Adrenal gland (tissue), 12 donors: Measurements from ENCODE around the gene SMTNL1. TPM values are rescaled to one million over a fixed set of nuclear protein-coding genes. Genes with fewer than 3 reads are reported as not detected.

Experiments
- DNase-seq, 7 donors: peaks; one replicate each; pipeline ENCODE4 v3.0.0-alpha.2; 2019 to 2020
- H3K27ac ChIP-seq, 5 donors: fragments of 200-600 bp; sonication (generic) in 4 of 5; 1 replicate in 3 of 5; 2 replicates in 2 of 5; pipeline versions ENCODE4 v1.5.1 to v1.8.0; 2016 to 2020; ENCODE audit warnings: mild to moderate bottlenecking in 1 of 5
- H3K27me3 ChIP-seq: fragments of 200-600 bp; 2 replicates; pipeline ENCODE4 v1.8.0; 2021
- H3K36me3 ChIP-seq, 2 donors: fragments of 200-600 bp; replicated peaks in 1 of 2; 1 replicate in 1 of 2; 2 replicates in 1 of 2; pipeline versions ENCODE4 v1.5.1 to v1.8.0; 2018 to 2022
- H3K4me1 ChIP-seq, 2 donors: fragments of 200-600 bp; replicated peaks in 1 of 2; 1 replicate in 1 of 2; 2 replicates in 1 of 2; pipeline versions ENCODE4 v1.5.1 to v1.8.0; 2018 to 2021
- H3K4me3 ChIP-seq, 4 donors: fragments of 200-600 bp; sonication (generic) in 3 of 4; one replicate each; pipeline ENCODE4 v1.5.1; 2016 to 2018
- H3K9me3 ChIP-seq, 3 donors: fragments of 200-600 bp; sonication (generic) in 1 of 3; replicated peaks in 1 of 3; 1 replicate in 2 of 3; 2 replicates in 1 of 3; pipeline versions ENCODE4 v1.5.1 to v1.8.0; 2016 to 2021
- POLR2A ChIP-seq, 2 donors: fragments of 450-650 bp; IDR thresholded peaks; one replicate each; pipeline ENCODE4 v1.6.1; 2017; ENCODE audit warnings: antibody characterized with exemption in 2 of 2, mild to moderate bottlenecking in 2 of 2, moderate library complexity in 1 of 2
- WGBS, 4 donors: extraction: QIAGEN DNeasy Blood & Tissue Kit in 2 of 4; methylation state at CpG; one replicate each; pipeline versions ENCODE4 v1.1.5 to v1.1.7; 2013 to 2017; 5-methylcytosine and 5-hydroxymethylcytosine counted together
- intact Hi-C, 2 donors: fragments of 100-400 bp; cut with DNase I; formaldehyde crosslinking; loops; one replicate each; pipeline versions ENCODE4 v1.14.1 to v1.15.0; 2022 to 2023
- polyA plus RNA-seq, 3 donors: library from polyadenylated mRNA; stranded (reverse); fragments of 200-250 nt in 2 of 3; fragments of 350-450 nt in 1 of 3; fragmentation: Illumina TruSeq in 1 of 3; extraction: RNeasy Lipid Tissue Mini Kit (QIAGEN cat#74804) in 1 of 3; gene quantifications; one replicate each; pipeline ENCODE4 v1.2.3, GENCODE V29; 2013 to 2014
- total RNA-seq, 9 donors: library from RNA; depleted of rRNA in 4 of 9; stranded (reverse); fragments of >200 nt in 4 of 9; fragments of 120-200 nt in 1 of 9; fragmentation: NEBNext Ultra II Directional in 1 of 9; extraction: Animal tissue kit (Norgen Biotek cat#: 25700) in 1 of 9; gene quantifications; one replicate each; pipeline versions ENCODE4 v1.1.0 to v1.2.4, GENCODE V29; 2013 to 2023
- TF ChIP-seq, protein P1 (sequence below), 6 experiments: fragments of 450-650 bp in 4 of 6; fragments of 200-600 bp in 2 of 6; sonication (generic) in 1 of 6; IDR thresholded peaks; 1 replicate in 5 of 6; 2 replicates in 1 of 6; pipeline versions ENCODE4 v1.5.1 to v1.8.0; 2016 to 2021; ENCODE audit warnings: antibody characterized with exemption in 6 of 6, mild to moderate bottlenecking in 2 of 6, moderate library complexity in 1 of 6
- donor health status: healthy with polysubstance abuse.
- donor health status: Bipolar disorder and iron deficiency.
- donor health status: DM: yes; HTN: yes; CAD: no.
- donor health status: DM: no; HTN: no; CAD: no.
- donor health status: DM: no; HTN: no; CAD: no.
- donor health status: DM: yes; HTN: yes; CAD: no.

SMTNL1 gene
- total and polyA plus RNA-seq, 12 donors, result 0.30 TPM; not detected in 11

DNA sequence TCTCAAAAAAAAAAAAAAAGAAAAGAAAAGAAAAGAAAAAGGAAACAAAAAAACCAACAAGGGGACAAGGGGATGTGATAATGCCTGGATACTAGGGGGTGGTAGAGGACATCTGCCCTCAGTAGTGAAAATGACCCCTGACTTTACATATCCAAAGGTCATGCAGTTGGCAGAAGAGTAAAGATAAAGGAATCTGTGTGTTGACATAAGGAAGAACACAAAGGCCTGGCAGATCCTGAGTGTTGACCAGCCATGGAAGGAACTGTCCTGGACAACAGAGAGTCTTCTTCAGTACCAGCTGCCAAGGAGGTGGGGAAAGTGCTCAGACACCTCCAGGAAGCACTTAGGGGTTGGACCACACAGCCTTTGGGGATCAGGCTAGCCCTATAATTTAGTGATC lies 34.5 kb upstream of the SMTNL1 start:
- H3K4me3 ChIP-seq, result no peak overlapping the region
- DNase-seq, result no peak
- no peaks in the 10 kb centered on the region for H3K27me3 ChIP-seq
- no peaks in the 10 kb centered on the region for H3K36me3 ChIP-seq
- intact Hi-C loops, result no loop called here
- peaks cover 22 to 28% of the 10 kb centered on the region in 2 donors for H3K4me1 ChIP-seq
- no peak overlapping the region for H3K27ac ChIP-seq
- no peaks in the 10 kb centered on the region for H3K9me3 ChIP-seq
- no peak for TF ChIP-seq POLR2A (IDR thresholded peaks at IDR 0.05)
- TF ChIP-seq, protein P1, sequence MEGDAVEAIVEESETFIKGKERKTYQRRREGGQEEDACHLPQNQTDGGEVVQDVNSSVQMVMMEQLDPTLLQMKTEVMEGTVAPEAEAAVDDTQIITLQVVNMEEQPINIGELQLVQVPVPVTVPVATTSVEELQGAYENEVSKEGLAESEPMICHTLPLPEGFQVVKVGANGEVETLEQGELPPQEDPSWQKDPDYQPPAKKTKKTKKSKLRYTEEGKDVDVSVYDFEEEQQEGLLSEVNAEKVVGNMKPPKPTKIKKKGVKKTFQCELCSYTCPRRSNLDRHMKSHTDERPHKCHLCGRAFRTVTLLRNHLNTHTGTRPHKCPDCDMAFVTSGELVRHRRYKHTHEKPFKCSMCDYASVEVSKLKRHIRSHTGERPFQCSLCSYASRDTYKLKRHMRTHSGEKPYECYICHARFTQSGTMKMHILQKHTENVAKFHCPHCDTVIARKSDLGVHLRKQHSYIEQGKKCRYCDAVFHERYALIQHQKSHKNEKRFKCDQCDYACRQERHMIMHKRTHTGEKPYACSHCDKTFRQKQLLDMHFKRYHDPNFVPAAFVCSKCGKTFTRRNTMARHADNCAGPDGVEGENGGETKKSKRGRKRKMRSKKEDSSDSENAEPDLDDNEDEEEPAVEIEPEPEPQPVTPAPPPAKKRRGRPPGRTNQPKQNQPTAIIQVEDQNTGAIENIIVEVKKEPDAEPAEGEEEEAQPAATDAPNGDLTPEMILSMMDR (IDR thresholded peaks at IDR 0.05), result no peak

DNA sequence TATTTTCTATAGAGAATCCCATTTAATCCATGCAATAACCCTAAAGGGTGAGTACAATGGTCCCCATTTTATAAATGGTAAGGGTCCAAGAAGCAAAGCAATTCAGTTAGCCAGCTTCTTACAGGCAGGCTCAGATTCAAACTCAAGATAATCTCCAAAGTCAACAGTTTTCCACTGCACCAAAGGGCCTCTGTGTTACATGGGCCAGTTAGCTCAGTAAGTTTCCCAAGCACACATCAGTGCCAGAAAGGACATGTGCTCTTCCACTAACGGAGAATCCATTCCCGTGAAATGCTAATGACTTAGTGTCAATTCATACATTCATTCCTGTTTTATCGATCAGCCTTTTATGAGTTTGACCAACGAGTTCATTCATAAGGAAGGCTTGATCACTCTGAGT lies 32.9 kb upstream of the SMTNL1 start:
- 78 to 94% (median 94%) methylated on average over 4 of the region's 4 CpGs for WGBS, 4 donors
- Histone ChIP-seq H3K4me3 (no peak overlapping the region), H3K4me1 (peaks cover 15 to 19% of the 10 kb centered on the region in 2 donors), H3K27ac (no peak overlapping the region), H3K36me3 (no peaks in the 10 kb centered on the region), H3K9me3 (no peaks in the 10 kb centered on the region), H3K27me3 (no peaks in the 10 kb centered on the region)
- TF ChIP-seq, protein P1 (IDR thresholded peaks at IDR 0.05), result no peak
- TF ChIP-seq POLR2A (IDR thresholded peaks at IDR 0.05), result no peak
- DNase-seq, result no peak
- intact Hi-C loops, result no loop called here

DNA sequence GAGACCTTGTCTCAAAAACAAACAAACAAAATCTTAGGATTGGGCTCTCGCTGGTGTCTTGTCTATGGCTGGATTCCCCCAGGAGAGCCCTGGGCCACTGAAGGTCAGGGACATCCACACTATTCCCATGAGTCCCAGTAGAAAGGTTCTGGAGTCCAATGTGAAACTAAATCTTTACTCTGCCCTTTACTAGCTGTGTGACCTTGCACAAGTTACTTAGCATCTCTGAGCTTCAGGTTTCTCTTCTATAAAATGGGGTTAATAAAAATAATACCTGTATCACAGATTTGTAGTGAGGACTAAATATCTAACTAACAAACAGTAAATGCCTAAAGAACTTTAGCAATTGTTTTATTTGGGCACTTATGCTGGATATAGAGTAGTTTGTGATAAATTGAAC lies 30.9 kb upstream of the SMTNL1 start:
- no peak for TF ChIP-seq POLR2A (IDR thresholded peaks at IDR 0.05)
- TF ChIP-seq, protein P1 (IDR thresholded peaks at IDR 0.05), result no peak
- no peak overlapping the region for H3K4me3 ChIP-seq
- intact Hi-C loops, result no loop called here
- peaks cover 7 to 9% of the 10 kb centered on the region in 2 donors for H3K4me1 ChIP-seq
- WGBS, 4 donors, result 60 to 86% (median 75%) methylated on average over 1 of the region's 1 CpG
- no peak for DNase-seq
- H3K27ac ChIP-seq, result no peak overlapping the region
- no peaks in the 10 kb centered on the region for H3K27me3 ChIP-seq
- H3K9me3 ChIP-seq, result no peaks in the 10 kb centered on the region
- no peaks in the 10 kb centered on the region for H3K36me3 ChIP-seq

DNA sequence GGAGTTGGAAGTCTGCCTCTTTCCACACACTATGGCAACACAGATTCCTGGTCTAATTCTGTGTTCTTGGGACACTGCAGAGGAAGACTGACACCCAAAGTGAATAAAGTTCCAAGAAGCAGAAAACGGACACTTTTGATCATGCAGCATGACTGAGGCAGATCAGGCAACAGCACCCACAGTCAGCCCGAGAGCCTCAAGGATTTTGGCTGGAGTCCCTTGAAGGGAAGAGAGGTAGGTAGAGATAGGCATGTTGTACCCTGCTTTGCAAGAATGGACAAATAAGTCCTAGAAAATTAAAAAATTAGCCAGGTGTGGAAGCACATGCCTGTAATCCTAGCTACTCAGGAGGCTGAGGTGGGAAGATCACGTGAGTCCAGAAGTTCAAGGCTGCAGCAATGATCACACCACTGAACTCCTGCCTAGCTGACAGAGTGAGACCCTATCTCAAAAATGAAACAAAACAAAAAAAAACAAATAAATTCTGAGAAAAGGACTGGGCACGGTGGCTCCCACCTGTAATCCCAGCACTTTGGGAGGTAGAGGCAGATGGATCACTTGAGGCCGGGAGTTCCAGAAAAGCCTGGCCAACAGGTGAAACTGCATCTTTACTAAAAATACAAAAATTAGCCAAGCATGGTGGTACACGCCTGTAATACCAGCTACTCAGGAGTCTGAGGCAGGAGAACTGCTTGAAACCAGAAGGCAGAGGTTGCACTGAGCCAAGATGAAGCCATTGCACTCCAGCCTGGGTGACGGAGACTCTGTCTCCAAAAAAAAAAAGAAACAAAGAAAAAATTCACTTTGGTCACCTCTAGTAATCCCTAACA lies 28.8 kb upstream of the SMTNL1 start:
- Histone ChIP-seq H3K27me3 (no peaks in the 10 kb centered on the region), H3K4me1 (no peaks in the 10 kb centered on the region), H3K4me3 (no peak overlapping the region), H3K9me3 (no peaks in the 10 kb centered on the region), H3K27ac (no peak overlapping the region), H3K36me3 (no peaks in the 10 kb centered on the region)
- WGBS, 4 donors, result 71 to 82% (median 74%) methylated on average over 7 of the region's 7 CpGs
- TF ChIP-seq, protein P1 (IDR thresholded peaks at IDR 0.05), result no peak
- TF ChIP-seq POLR2A (IDR thresholded peaks at IDR 0.05), result no peak
- no peak for DNase-seq
- intact Hi-C loops, result no loop called here
